Measurements from ENCODE around the gene MAP4. TPM values are rescaled to one million over a fixed set of nuclear protein-coding genes. Genes with fewer than 3 reads are reported as not detected.

The MAP4 gene
- total and polyA plus RNA-seq, 2 donors (not counting 1 experiment from before 2014, with no cell fraction given): 39.2 to 132 TPM

DNA sequence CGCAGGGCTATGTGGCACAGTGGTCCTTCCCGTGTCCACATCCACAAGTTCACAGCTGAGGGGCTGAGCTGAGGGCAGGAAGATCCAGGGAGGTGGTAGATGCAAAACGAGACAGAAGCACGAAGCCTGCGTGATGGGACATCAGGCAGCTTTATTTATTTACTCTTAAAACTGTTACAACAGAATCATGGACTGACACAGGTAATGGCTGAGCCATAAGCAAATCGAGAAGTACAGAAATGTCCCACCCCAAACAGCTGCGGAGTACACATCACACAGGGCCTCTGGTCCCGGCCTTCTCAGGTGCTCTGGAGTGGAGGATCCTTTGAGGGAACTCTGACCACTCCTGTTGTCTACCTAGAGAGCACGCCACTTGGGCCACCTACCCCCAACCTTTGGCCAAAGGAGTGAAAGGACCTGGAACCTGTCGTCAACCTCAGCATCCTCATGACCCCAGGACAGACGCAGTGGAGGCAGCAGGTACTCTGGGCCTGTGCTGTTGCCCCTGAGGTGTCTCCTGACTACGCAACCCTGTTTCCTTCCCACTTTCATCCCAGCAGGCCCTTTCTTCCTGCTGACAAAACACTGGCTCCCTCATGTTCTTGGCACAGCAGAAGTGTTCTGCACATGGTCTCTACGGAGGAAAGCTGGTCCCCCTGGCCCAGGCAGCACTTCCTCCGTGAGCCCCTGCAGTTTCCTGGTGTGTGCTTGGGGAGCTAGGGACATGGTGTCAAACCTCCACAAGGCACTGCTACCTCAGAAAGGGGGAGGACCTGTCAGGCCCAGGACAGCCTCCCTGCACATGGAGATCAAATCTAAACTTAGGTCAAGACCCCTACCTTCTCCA, 165.4 kb downstream of the MAP4 start:
- no peak for TF ChIP-seq EZH2 (IDR thresholded peaks at IDR 0.05; ENCODE audit: borderline replicate concordance, insufficient read depth, low read depth, low read length, poor library complexity, severe bottlenecking)
- TF ChIP-seq, protein P1, sequence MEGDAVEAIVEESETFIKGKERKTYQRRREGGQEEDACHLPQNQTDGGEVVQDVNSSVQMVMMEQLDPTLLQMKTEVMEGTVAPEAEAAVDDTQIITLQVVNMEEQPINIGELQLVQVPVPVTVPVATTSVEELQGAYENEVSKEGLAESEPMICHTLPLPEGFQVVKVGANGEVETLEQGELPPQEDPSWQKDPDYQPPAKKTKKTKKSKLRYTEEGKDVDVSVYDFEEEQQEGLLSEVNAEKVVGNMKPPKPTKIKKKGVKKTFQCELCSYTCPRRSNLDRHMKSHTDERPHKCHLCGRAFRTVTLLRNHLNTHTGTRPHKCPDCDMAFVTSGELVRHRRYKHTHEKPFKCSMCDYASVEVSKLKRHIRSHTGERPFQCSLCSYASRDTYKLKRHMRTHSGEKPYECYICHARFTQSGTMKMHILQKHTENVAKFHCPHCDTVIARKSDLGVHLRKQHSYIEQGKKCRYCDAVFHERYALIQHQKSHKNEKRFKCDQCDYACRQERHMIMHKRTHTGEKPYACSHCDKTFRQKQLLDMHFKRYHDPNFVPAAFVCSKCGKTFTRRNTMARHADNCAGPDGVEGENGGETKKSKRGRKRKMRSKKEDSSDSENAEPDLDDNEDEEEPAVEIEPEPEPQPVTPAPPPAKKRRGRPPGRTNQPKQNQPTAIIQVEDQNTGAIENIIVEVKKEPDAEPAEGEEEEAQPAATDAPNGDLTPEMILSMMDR (IDR thresholded peaks at IDR 0.05): no peak
- Mint-ChIP-seq H3K9me3 (ENCODE audit: insufficient read depth) (no peaks in the 10 kb centered on the region), H3K27me3 (no peaks in the 10 kb centered on the region), H3K4me3 (no peak overlapping the region), H3K4me1 (peaks cover 5% of the 10 kb centered on the region), H3K27ac (peak overlapping the region; percentile 41)
- peaks cover 2 to 67% of the 10 kb centered on the region in 2 experiments for H3K36me3 ChIP-seq (replicated peaks in 1 of 2; ENCODE audit: control extremely low read depth in 1 of 2, control insufficient read depth in 1 of 2, extremely low read depth in 1 of 2, insufficient read depth in 2 of 2, low read length in 1 of 2)
- no peak overlapping the region for H3K4me2 ChIP-seq (replicated peaks; ENCODE audit: low read depth, low read length, poor library complexity, severe bottlenecking)
- ATAC-seq (ENCODE audit: low read depth) (no peak), DNase-seq (no peak)
- no peaks in the 10 kb centered on the region for H4K20me1 ChIP-seq (ENCODE audit: control insufficient read depth, insufficient read depth, low read length, poor library complexity, severe bottlenecking)
- H3K9ac ChIP-seq (ENCODE audit: low read length): no peak overlapping the region
- peak overlapping the region in 1 of 2 donors; percentile 55 for H3K27ac ChIP-seq (ENCODE audit: low read length in 2 of 2)
- no peaks in the 10 kb centered on the region for H3K79me2 ChIP-seq (ENCODE audit: control insufficient read depth, insufficient read depth, low read length)
- peaks cover 0 to 4% (median 0%) of the 10 kb centered on the region in 3 donors for H3K9me3 ChIP-seq (ENCODE audit: control extremely low read depth in 1 of 3, control insufficient read depth in 2 of 3, insufficient read depth in 1 of 3, low read length in 2 of 3)
- WGBS (ENCODE audit: insufficient coverage): 72% methylated on average over 10 of the region's 14 CpGs
- intact Hi-C loops (cut with micrococcal nuclease): no loop called here
- H3K27me3 ChIP-seq (replicated peaks in 1 of 4; ENCODE audit: control extremely low read depth in 1 of 4, control insufficient read depth in 3 of 4, insufficient read depth in 4 of 4, low read length in 3 of 4): no peaks in the 10 kb centered on the region
- POLR2A ChIA-PET: no interaction called here
- H2AFZ ChIP-seq (ENCODE audit: insufficient read depth, low read depth, low read length, poor library complexity, severe bottlenecking): no peak overlapping the region
- CTCF ChIA-PET: interaction anchor here (0.8 kb wide), 1 partner anchor 139 kb away, joined by 4 read pairs; no protein-coding TSS in a partner anchor
- H3K4me3 ChIP-seq (ENCODE audit: control extremely low read depth in 1 of 5, extremely low read depth in 1 of 5, insufficient read depth in 1 of 5, low read depth in 2 of 5, low read length in 4 of 5): no peak overlapping the region
- H3K4me1 ChIP-seq (ENCODE audit: control insufficient read depth in 2 of 2, insufficient read depth in 2 of 2, low read length in 2 of 2): peaks cover 4 to 8% of the 10 kb centered on the region in 2 donors
